HG03135 (cell line): Measurements from ENCODE around the gene CARM1.
"Not testable (repeated sequence)": the region's sequence is repeated elsewhere in the genome, so short reads cannot be mapped to it uniquely, and the experiment has no call there.

Experiments
- ATAC-seq: cut with Tn5 transposase; IDR thresholded peaks from one replicate; pipeline ENCODE4 v1.9.1; 2021; ENCODE audit warnings: mild to moderate bottlenecking, moderate library complexity; ENCODE audit not compliant: unreplicated experiment

CARM1 gene

DNA sequence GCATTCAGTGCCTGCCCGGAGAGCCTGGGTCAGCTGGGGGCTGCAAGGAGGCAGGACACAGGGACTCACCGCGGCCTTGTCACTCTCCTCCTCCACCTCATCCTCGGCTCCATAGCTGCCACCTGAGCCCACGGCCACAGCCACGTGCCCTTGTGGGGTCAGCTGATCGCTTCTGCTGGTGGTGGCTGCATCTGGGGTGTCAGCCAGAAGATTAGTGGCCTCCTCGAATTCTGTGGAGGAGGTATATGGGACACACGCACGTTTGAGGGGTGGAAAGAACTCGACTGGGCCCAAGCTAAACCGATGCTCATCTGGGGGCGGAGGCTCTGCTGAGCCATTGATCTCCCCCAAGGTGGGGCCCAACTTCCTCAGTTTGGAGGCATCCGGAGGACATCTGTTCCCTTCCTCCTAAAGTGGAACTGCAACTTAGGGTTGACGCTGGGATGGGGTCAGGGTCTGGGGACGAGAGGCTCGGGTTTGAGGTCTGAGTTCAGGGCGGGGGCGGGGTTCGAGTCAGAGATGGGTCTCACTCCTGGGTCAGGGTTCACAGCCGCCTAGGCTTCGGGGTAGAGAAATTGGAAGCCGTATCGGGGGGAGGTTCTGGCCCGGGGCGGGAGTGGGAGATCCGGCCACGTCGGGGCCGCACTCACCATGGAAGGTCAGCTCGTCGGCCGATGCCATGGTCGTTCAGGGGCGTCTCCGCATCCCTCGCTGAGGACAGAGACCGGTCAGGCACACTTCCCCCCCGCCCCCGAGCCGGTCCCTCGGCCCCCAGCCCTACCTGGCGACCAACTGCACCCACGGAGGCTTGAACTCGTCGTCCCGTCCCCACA is 56.6 kb downstream of the CARM1 start:
- peak; percentile 4 for ATAC-seq

GRCh38 chr19:10928563-10929401 is 57.4 kb downstream of the CARM1 start, which contains the start of the genes TIMM29 and YIPF2:
Gene TIMM29, plus strand, starts transcription at chr19:10928811. Its CDS starts 12 bp downstream, at chr19:10928823.
Gene YIPF2, minus strand, starts transcription at chr19:10928639. Its CDS starts 229 bp downstream, at chr19:10928410.
- ATAC-seq: peak; percentile 87

DNA sequence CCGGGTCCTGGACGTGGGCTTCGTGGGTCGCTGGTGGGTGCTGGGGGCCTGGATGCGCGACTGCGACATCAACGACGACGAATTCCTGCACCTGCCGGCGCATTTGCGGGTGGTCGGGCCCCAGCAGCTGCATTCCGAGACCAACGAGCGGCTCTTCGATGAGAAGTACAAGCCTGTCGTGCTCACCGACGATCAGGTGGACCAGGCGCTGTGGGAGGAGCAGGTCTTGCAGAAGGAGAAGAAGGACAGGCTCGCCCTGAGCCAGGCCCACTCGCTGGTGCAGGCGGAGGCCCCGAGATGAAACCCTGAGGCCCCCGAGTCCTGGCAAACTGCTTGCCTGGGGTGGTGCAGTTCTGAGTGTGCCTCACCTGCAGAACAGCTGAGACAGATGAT is 58.0 kb downstream of the CARM1 start:
- ATAC-seq: no peak

DNA sequence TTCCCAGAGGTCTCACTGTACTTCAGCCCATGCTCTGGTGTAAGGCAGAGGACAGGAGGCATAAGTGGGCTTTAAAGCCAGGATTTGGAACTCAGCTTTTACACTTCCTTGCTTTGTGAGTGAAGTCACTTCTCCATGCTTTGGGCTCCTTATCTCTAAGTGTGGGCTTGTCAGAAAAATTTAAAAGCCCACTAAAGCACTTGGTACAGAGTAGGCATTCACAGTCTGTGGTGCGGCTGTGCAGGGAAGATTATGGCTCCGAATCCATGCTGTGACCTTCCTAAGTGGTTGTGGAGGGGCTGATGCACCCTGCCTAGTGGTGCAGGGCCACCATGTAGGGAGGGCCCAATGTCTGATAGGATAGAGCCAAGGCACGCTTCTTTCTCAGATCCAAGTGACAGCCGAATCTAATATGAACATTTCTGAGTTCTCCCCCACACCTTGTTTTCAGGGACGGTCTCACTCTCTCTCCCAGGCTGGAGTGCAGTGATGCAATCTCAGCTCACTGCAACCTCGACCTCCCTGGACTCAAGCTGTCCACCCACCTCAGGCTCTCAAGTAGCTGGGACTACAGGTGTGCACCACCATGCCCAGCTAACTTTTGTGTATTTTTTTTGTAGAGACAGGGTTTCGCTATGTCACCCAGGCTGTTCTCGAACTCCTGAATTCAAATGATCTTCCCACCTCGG is 64.2 kb downstream of the CARM1 start:
- no peak for ATAC-seq

DNA sequence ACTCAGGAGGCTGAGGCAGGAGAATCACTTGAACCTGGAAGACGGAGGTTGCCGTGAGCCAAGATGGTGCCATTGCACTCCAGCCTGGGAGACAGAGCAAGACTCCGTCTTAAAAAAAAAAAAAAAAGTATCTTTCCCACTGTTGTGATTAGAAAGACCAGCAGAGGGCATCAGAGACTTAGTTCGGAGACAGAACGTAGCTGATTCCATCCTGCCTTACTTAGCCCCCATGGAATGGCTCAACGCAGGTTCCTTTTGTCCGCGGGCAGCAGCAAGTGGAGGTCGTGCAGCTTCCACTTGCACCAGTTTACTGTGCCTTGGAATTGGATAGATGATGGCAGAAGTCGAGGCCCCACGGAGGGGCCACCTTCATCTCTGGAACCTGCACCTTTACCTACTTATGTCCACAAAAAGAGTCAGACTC is 65.3 kb downstream of the CARM1 start:
- no peak for ATAC-seq

DNA sequence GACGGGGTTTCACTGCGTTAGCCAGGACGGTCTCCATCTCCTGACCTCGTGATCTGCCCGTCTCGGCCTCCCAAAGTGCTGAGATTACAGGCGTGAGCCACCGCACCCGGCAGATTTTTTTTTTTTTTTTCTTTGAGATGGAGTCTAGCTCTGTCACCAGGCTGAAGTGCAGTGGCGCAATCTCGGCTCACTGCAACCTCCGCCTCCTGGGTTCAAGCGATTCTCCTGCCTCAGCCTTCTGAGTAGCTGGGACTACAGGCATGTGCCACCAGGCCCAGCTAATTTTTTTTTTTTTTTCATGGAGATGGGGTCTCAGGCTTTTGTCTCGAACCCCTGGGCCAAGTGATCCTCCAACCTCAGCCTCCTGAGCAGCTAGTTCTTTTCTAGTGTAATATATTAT is 70.3 kb downstream of the CARM1 start:
- ATAC-seq: not testable (repeated sequence)

GRCh38 chr19:10943412-10943811 is 72.1 kb downstream of the CARM1 start:
- ATAC-seq: not testable (repeated sequence)

GRCh38 chr19:10945264-10945663 is 73.9 kb downstream of the CARM1 start:
- ATAC-seq: no peak

DNA sequence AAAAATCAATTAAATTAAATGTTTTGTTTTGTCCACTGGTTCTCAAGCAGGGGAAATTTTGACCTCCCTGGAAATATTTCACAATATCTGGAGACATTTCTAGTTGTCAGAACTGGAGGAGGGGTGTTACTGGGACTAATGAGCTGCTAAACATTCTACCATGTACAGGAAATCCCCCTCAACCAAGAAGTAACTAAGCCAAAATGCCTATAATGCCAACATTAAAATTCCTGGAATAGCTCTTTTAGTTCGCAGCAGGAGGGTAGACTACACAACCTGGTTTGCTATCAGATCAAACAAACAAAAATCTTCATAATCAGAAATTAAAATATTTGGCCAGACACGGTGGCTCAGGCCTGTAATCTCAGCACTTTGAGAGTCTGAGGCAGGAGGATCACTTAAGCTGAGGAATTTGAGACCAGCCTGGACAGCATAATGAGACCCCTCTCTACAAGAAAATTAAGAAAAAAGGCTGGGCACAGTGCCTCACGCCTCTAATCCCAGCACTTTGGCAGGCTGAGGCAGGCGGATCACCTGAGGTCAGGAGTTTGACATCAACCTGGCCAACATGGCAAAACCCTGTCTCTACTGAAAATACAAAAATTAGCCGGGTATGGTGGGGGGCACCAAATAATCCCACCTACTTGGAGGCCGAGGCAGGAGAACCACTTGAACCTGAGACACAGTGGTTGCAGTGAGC is 75.8 kb downstream of the CARM1 start:
- no peak for ATAC-seq

DNA sequence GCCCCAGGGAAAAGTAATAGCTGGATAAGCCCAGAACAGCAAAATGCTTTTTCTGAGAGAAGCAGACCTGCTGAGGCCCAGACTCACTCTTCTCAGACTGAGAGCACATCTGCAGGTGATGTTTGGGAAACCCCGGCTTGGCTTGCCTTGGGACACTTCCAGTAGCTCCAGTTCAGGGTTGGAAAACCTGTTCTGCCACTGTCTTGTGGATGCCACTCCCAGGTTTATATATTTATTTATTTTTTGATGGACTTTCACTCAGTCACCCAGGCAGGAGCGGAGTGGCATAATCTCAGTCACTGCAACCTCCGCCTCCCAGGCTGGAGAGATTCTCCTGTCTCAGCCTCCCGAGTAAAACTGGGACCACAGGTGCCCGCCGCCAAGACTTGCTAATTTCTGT is 81.5 kb downstream of the CARM1 start:
- ATAC-seq: no peak

DNA sequence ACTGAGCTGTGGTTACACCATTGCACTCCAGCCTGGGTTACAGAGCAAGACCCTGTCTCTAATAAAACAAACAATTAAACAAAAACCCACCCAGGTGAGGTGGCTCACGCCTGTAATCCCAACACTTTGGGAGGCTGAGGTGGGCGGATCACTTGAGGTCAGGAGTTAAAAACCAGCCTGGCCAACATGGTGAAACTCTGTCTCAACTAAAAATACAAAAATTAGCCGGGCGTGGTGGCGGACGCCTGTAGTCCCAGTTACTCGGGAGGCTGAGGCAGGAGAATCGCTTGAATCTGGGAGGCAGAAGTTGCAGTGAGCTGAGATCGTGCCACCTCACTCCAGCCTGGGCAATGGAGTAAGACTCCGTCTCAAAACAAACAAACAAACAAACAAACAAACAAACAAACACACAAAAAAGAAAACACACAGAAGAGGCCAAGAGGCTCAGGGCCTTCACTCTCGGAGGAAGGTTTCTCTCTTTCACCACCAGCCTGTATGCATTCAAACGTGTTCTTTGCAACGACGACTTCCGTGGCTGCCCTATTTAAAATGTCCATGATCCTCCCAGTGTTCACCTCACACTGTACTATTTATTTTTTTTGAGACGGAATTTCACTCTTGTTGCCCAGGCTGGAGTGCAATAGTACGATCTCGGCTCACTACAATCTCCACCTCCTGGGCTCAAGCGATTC is 88.1 kb downstream of the CARM1 start:
- ATAC-seq: not testable (repeated sequence)

- peak; percentile 71 for ATAC-seq
Measured at GRCh38 chr19:10960314-10961072, 89.1 kb downstream of the CARM1 start, which contains the start of gene SMARCA4. Gene SMARCA4, plus strand, starts transcription at chr19:10961030. Its CDS starts 23,122 bp downstream, at chr19:10984152.

DNA sequence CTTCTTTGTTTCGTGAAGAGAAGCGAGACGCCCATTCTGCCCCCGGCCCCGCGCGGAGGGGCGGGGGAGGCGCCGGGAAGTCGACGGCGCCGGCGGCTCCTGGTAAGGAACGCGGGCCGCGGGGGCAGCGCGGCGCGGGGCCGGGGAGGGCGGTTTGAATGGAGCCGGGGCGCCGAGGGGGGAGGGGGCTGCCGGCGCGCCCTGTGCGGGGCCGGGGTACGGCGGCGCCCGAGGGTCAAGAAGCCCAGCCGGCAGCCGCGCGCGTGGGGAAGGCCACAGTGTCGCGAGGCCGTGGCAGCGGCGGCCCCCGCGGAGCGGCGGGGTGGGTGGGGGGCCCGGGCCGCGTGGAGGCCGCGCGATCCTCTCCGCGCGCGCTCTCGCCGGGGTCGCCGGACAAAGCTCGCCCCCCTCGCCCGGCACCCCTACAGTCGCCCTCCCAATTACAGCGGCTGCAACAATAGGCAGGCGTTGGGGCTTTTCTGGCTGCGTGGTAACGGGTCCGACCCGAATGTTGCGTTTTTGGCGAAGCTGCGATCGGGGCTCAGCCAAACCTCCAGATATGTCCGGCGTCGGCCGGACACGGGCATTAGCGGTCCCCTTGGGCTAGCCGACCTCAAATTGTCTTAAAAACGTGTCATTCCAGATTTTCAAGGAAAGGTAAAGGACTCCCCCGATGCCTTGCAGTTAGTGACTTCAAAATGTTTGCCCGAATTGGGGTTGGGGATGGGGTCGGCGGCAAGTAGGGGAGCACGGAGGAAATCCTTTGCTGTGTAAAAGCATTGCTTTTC is 89.9 kb downstream of the CARM1 start:
- peak; percentile 37 for ATAC-seq

GRCh38 chr19:10962863-10963262 is 91.5 kb downstream of the CARM1 start:
- ATAC-seq: no peak

GRCh38 chr19:10963865-10964264 is 92.5 kb downstream of the CARM1 start:
- no peak for ATAC-seq

DNA sequence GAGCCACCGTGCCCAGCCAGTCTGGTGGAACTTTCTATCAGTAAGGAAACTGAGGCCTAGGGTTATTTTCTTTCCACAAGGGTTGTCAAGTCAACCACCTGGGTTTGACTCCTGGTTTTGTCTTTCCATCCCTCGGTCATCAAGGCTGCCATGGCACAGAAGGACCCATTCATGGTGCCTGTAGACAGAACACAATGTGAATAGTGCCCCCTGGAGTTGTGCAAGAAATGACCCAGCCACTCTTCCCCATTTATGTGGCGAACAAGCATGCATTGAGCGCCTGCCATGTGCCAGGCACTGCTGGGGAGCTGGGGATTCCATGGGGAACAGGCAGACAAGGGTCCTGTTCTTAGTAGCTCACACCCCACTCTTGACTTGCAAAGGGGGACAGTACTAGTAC is 93.5 kb downstream of the CARM1 start:
- ATAC-seq: no peak

GRCh38 chr19:10965398-10965797 is 94.0 kb downstream of the CARM1 start:
- no peak for ATAC-seq

- no peak for ATAC-seq
Measured at GRCh38 chr19:10966809-10967208, 95.5 kb downstream of the CARM1 start.
